GM18868 (cell line): Measurements from ENCODE around the gene ZNF816.
A peak's percentile ranks its signal among the peaks of the same experiment; 100 is the strongest.
"Not testable (repeated sequence)": the region's sequence is repeated elsewhere in the genome, so short reads cannot be mapped to it uniquely, and the experiment has no call there.

Experiments used
- ATAC-seq: cut with Tn5 transposase; IDR thresholded peaks from one replicate; pipeline ENCODE4 v1.9.1; 2021; ENCODE audit warnings: mild to moderate bottlenecking, moderate library complexity; ENCODE audit not compliant: unreplicated experiment

Gene ZNF816

GRCh38 chr19:52961981-52962380, 700 bp downstream of the ZNF816 start:
- ATAC-seq = no peak

- ATAC-seq = no peak
Measured at GRCh38 chr19:52959613-52960295, 2.9 kb downstream of the ZNF816 start.

GRCh38 chr19:52957591-52957990, 5.1 kb downstream of the ZNF816 start:
- ATAC-seq = no peak

- ATAC-seq = no peak
Measured at GRCh38 chr19:52956917-52957316, 5.8 kb downstream of the ZNF816 start.

- ATAC-seq = no peak
Measured at GRCh38 chr19:52949422-52949821, 13.3 kb downstream of the ZNF816 start.

GRCh38 chr19:52948025-52948770, 14.5 kb downstream of the ZNF816 start:
- ATAC-seq = no peak

- ATAC-seq = no peak
Measured at GRCh38 chr19:52946322-52947310, 16.1 kb downstream of the ZNF816 start.

GRCh38 chr19:52945652-52946321, 16.9 kb downstream of the ZNF816 start:
- ATAC-seq = no peak

GRCh38 chr19:52944703-52945493, 17.8 kb downstream of the ZNF816 start:
- not testable (repeated sequence) for ATAC-seq

- ATAC-seq = no peak
Measured at GRCh38 chr19:52943884-52944643, 18.6 kb downstream of the ZNF816 start.

GRCh38 chr19:52943134-52943883, 19.4 kb downstream of the ZNF816 start:
- ATAC-seq = no peak

- ATAC-seq = peak; percentile 96
Measured at GRCh38 chr19:52942386-52943133, 20.1 kb downstream of the ZNF816 start.

- ATAC-seq = peak; percentile 18
Measured at GRCh38 chr19:52941941-52942385, 20.7 kb downstream of the ZNF816 start.

- not testable (repeated sequence) for ATAC-seq
Measured at GRCh38 chr19:52941523-52941922, 21.2 kb downstream of the ZNF816 start.

GRCh38 chr19:52940905-52941304, 21.8 kb downstream of the ZNF816 start:
- not testable (repeated sequence) for ATAC-seq

- ATAC-seq = no peak
Measured at GRCh38 chr19:52938761-52939160, 23.9 kb downstream of the ZNF816 start.

- no peak for ATAC-seq
Measured at GRCh38 chr19:52936954-52937325, 25.7 kb downstream of the ZNF816 start.
